ENCODE data around the gene COMMD10.
"Not testable (repeated sequence)": the region's sequence is repeated elsewhere in the genome, so short reads cannot be mapped to it uniquely, and the experiment has no call there.

COMMD10 gene

DNA sequence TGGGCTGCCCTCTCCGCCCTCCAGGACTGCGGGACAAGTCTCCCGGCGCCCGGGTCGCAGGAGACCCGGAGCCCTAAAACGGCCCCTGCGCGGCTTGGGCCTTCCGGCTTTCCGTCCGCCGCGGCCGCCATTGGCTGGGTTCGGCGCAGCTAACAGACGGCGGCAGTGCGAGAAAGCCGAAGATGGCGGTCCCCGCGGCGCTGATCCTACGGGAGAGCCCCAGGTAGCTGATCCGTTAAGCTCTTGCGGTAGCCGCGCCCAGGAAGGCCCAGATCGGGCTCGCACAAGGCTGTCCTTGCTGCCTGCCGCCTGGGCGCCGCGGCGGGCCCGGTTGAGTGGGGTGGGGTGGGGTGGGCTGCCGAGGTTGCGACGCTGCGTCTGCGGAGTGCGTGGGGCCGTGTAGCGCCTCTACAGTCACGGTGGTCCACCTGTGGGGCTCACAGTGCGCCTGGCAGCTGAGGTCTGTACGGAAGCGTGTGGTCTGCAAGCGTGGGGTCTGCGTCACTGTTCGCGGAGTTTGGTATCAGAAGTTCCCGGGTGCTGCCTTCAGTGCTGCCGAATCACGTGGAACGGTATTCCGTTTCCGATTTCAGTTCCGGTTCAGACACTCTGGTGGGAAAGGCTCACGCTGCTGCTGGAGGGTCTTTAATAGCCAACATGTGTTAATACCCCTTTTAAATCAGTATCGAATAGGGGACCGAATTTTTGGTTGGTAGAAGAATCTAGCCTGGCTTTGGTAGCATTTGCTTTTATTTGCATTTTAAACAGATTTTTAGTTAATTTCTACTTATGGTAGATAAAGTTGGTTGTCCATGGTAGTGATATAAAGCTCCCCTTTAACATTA, at the start of gene COMMD10:
Gene COMMD10, plus strand, starts transcription at position 155 of the 845 bp plus-strand sequence.
- DNase-seq (ENCODE audit: low spot score) = peak; percentile 78

DNA sequence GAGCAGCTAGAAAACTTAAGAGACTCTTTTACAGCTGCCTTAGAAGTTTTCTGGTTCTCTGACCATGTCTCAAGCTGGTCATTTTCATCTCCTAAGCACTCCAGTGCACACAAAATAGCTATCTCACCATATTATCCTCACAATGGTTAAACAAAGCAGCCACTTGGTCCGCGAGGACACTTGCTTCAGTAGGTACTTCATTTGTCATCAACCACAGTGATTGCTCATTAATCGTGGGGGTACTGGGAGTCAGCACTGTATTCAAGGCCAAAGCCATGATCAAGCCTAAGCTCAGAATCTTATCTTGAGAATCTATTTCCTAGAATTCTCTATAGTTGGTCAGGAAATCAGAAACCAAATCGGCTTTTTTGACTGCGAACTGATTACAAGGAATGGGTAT, 49.7 kb upstream of the COMMD10 start:
- no peak for DNase-seq (ENCODE audit: low spot score)

- no peak for DNase-seq (ENCODE audit: low spot score)
Measured at GRCh38 chr5:116037236-116037822, 47.5 kb upstream of the COMMD10 start.

DNA sequence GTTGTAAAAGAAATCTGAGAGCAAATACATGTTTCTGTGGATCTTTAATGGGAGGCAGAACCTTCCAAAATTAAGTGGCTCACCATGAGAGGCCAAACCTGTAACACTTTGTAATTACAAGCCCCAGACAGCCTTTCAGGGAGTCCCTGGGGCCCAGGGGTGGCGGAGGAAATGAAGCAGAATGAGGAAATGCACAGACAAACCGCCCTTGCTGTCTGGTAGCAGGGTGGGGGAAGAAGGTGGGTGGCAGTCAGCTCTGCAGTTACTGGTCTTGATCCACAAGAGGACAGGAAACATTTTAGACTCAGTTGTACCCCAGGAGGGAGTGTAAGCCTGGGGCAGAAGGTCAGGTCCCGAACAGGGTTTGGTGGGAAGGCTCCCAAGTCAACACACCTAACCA, 46.0 kb upstream of the COMMD10 start:
- no peak for DNase-seq (ENCODE audit: low spot score)

GRCh38 chr5:116042375-116042774, 42.5 kb upstream of the COMMD10 start:
- no peak for DNase-seq (ENCODE audit: low spot score)

DNA sequence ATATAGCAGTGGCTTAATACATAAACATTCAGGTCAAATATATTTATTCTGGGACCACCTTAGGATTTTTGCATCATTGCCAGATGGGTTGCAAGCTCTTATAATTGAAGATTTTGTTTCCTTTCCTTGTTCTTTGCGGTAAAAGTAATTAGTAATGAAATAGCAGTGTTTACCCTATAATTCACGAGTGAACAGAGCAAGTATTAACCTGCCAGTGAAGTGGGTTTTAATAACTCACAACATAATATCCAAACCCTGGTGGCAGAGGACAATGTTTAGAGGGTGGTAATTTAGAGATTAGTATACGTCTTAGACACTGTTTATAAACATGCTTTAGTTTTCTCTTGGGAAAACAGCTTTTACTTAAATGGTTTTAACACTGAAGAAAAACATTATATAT, 40.8 kb upstream of the COMMD10 start:
- DNase-seq (ENCODE audit: low spot score) = no peak

- no peak for DNase-seq (ENCODE audit: low spot score)
Measured at GRCh38 chr5:116045821-116046220, 39.0 kb upstream of the COMMD10 start.

DNA sequence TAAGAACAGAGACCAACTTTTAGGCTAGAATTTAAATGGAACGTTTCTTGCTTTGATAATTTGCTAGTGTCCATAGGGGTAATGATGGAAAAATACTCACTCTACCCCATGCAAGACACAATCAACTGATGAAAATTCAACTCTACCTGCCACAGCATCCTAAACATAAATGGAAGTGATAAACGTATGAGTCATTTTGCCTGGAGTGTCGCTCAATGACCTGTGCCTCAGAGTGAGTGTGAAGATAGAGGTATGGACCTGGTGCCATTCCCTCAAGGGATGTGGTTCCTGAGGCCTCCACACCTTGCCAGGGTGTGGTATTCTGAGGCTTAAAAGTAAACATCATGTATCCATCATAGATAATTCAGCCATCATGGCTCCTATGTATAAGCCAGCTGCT, 38.6 kb upstream of the COMMD10 start:
- no peak for DNase-seq (ENCODE audit: low spot score)

- DNase-seq (ENCODE audit: low spot score) = no peak
Measured at GRCh38 chr5:116046823-116047222, 38.0 kb upstream of the COMMD10 start.

DNA sequence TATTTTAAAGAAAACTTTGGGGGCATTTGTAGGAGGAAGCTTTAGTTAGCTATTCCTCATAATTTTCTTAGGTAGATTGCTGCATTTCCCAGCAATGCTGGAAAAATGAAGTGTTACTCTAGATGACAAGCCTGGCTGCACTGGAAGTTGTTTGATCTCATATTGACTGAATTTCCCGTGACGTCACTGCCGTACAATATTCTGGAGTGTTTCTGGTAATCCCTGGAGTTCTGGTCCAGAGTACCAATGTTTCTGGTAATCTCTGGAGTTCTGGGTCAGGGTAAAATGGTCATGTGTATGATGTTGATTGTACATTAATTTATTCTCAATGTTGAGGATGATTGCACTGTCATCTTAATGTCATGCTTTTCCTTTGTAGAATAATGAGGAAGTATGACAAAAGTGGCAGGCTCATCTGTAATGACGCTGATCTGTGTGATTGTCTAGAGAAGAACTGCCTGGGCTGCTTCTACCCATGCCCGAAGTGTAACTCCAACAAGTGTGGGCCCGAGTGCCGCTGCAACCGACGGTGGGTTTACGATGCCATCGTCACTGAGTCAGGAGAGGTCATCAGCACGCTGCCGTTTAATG, 26.4 kb upstream of the COMMD10 start:
- DNase-seq (ENCODE audit: low spot score) = no peak

- DNase-seq (ENCODE audit: low spot score) = no peak
Measured at GRCh38 chr5:116062352-116062751, 22.5 kb upstream of the COMMD10 start.

DNA sequence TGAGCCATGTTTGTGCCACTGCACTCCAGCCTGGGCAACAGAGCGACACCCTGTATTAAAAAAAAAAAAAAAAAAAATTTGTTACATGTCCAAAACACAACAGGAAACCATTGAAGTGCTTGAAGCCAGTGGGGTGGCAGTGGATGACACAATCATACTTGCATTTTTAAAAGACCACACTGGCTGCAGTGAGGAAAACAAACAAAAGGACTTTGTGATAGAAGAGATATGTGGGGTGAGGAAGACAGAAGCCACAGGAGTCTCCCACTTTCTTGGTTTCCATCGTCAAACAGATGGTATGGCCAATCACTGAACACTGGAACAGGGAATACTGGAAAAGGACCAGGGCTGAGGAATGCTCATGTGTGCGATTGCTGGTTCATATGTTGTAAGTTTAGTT, 20.9 kb upstream of the COMMD10 start:
- no peak for DNase-seq (ENCODE audit: low spot score)

DNA sequence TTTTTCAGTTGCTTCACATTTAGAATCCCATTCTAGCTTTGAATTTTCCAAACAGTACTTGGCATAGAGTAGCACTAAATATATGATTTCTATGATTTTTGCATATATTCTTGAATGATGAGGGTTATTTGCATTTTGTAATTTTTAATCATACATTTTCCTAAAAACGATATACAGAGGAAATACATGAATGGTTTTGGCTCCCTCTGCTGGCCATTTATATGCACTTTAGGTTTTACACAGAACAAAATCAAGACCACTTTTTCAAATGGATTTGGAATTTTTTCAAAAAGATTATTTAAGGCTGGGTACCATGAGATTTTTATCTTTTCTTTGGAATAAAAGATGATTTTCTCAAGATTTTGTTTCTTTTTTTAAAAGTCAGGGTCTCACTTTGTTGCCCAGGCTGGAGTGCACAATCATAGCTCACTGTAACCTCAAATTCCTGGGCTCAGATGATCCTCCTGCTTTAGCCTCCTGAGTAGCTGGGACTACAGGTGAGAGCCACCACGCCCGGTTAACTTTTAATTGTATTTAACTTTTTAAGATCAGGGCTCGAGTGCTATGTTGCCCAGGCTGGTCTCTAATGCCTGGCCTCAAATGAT, 16.7 kb upstream of the COMMD10 start:
- peak; percentile 53 for DNase-seq (ENCODE audit: low spot score)

GRCh38 chr5:116071211-116071610, 13.6 kb upstream of the COMMD10 start:
- DNase-seq (ENCODE audit: low spot score) = no peak

GRCh38 chr5:116075191-116075831, 9.5 kb upstream of the COMMD10 start:
- no peak for DNase-seq (ENCODE audit: low spot score)

- no peak for DNase-seq (ENCODE audit: low spot score)
Measured at GRCh38 chr5:116076496-116076895, 8.3 kb upstream of the COMMD10 start.

- no peak for DNase-seq (ENCODE audit: low spot score)
Measured at GRCh38 chr5:116078199-116078598, 6.6 kb upstream of the COMMD10 start.

DNA sequence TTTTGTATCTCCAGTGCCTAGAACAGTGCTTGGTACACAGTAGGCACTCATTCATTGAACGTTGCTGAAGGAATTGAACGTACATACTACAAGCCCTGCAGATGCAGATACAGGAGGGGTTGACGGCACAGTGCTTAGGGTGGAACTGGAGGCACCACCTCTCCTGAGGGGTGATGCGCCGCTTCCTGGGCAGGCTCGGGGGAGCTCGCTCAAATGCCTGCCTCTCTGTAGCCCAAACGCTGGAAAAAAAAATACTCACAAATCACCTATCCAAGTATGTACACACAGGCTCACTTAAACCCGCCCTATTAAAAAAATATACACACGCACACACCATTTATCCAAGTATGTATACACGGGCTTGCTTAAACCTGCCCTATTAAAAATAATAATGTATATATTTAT, 536 bp upstream of the COMMD10 start:
- peak; percentile 25 for DNase-seq (ENCODE audit: low spot score)

- DNase-seq (ENCODE audit: low spot score) = not testable (repeated sequence)
Measured at GRCh38 chr5:116086309-116086708, 1.5 kb downstream of the COMMD10 start.

DNA sequence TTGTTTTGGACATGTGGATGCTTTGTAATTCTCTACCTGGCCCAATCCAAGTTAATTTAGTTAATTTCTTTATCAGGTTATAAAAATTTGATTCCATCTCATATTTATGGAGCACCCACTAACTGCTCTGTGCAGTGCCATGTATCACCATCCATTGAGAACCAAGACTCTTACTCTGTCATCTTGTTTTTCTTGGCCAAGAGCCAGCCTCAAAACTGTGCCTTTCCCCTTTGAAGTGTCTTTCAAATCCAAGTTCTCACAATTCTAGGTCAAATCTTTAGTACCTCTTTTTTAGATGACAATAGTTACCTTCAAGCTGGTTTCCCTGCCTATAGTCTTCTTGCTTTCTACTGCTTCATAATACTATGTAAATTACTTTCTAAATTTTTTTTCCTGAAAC, 3.2 kb downstream of the COMMD10 start:
- no peak for DNase-seq (ENCODE audit: low spot score)

- no peak for DNase-seq (ENCODE audit: low spot score)
Measured at GRCh38 chr5:116090302-116090701, 5.5 kb downstream of the COMMD10 start.

GRCh38 chr5:116091416-116091815, 6.6 kb downstream of the COMMD10 start:
- no peak for DNase-seq (ENCODE audit: low spot score)
